H1 (cell line): ENCODE results near the gene KCNK15. TPM values are rescaled to one million over a fixed set of nuclear protein-coding genes. Genes with fewer than 3 reads are reported as not detected.

ENCODE experiments used
- CTCF ChIA-PET: fragments of 300-600 bp; sonication (Branson Sonifier 250); formaldehyde crosslinking; loops from one replicate; lab custom pipeline; 2021; ENCODE audit not compliant: partially characterized antibody; lab: Charles Lee
- POLR2A ChIA-PET: fragments of 300-600 bp; sonication (Branson Sonifier 250); formaldehyde crosslinking; loops from one replicate; lab custom pipeline; 2021; ENCODE audit warnings: inconsistent platforms; ENCODE audit not compliant: partially characterized antibody; lab: Charles Lee
- DNase-seq, 2 experiments: peaks; one replicate each; pipeline versions ENCODE4 v3.0.0 to v3.0.0-alpha.2; 2010 to 2022; ENCODE audit warnings: low spot score in 2 of 2, low read depth in 1 of 2, mixed read lengths in 1 of 2
- FAIRE-seq: peaks from 2 replicates; lab custom pipeline; 2011; peaks lifted over from hg19 to GRCh38; lab: Jason Lieb, UNC
- H2AFZ ChIP-seq: 2 replicates; pipeline ENCODE4 v1.8.1; 2012; ENCODE audit warnings: low read length, inconsistent platforms
- H2AK5ac ChIP-seq: 2 replicates; pipeline ENCODE4 v1.6.1; 2013; ENCODE audit warnings: low read depth, low read length
- H2BK120ac ChIP-seq: replicated peaks from 2 replicates; pipeline ENCODE3; 2013; ENCODE audit warnings: low read depth, low read length, inconsistent platforms
- H2BK12ac ChIP-seq: 2 replicates; pipeline ENCODE4 v1.6.1; 2013; ENCODE audit warnings: low read depth, low read length
- H2BK15ac ChIP-seq: 2 replicates; pipeline ENCODE4 v1.6.1; 2013; ENCODE audit warnings: low read length
- H2BK20ac ChIP-seq: 2 replicates; pipeline ENCODE4 v1.6.1; 2013; ENCODE audit warnings: low read length
- H2BK5ac ChIP-seq: 2 replicates; pipeline ENCODE4 v1.6.1; 2013; ENCODE audit warnings: low read depth, low read length
- H3K14ac ChIP-seq: 2 replicates; pipeline ENCODE4 v1.6.1; 2013; ENCODE audit warnings: inconsistent platforms; ENCODE audit not compliant: insufficient read length
- H3K18ac ChIP-seq: 2 replicates; pipeline ENCODE4 v1.6.1; 2013; ENCODE audit warnings: low read length; ENCODE audit errors: extremely low read depth
- H3K23ac ChIP-seq: 2 replicates; pipeline ENCODE4 v1.6.1; 2013; ENCODE audit warnings: inconsistent platforms; ENCODE audit not compliant: insufficient read length
- H3K23me2 ChIP-seq: 2 replicates; pipeline ENCODE4 v1.6.1; 2013; ENCODE audit warnings: low read depth, low read length
- H3K27ac ChIP-seq: 2 replicates; pipeline ENCODE4 v1.6.1; 2011; ENCODE audit warnings: low read depth, low read length, inconsistent platforms
- H3K27me3 ChIP-seq, 4 experiments: replicated peaks in 1 of 4; 1 replicate in 1 of 4; 2 replicates in 3 of 4; pipeline versions ENCODE4 v1.6.1 to v1.8.1; 2011 to 2013; ENCODE audit warnings: low read length in 3 of 4, mild to moderate bottlenecking in 3 of 4, inconsistent platforms in 2 of 4, mixed read lengths in 2 of 4, moderate library complexity in 1 of 4; ENCODE audit not compliant: control insufficient read depth in 3 of 4, insufficient read depth in 3 of 4; ENCODE audit errors: extremely low read depth in 1 of 4
- H3K36me3 ChIP-seq, 4 experiments: 2 replicates each; pipeline versions ENCODE4 v1.6.1 to v1.8.1; 2011 to 2013; ENCODE audit warnings: mild to moderate bottlenecking in 4 of 4, low read length in 3 of 4, moderate library complexity in 2 of 4, control low read depth in 1 of 4, inconsistent platforms in 1 of 4; ENCODE audit not compliant: insufficient read depth in 4 of 4, control insufficient read depth in 2 of 4
- H3K4ac ChIP-seq: replicated peaks from 2 replicates; pipeline ENCODE3; 2013; ENCODE audit warnings: low read length, low read depth, mixed read lengths, inconsistent platforms; ENCODE audit not compliant: insufficient read length
- H3K4me1 ChIP-seq, 4 experiments: replicated peaks in 1 of 4; 1 replicate in 1 of 4; 2 replicates in 3 of 4; pipeline versions ENCODE4 v1.6.1 to v1.8.1; 2011 to 2013; ENCODE audit warnings: low read length in 3 of 4, inconsistent platforms in 2 of 4, mixed read lengths in 1 of 4; ENCODE audit not compliant: insufficient read depth in 4 of 4, control insufficient read depth in 3 of 4
- H3K4me2 ChIP-seq, 2 experiments: 2 replicates each; pipeline versions ENCODE4 v1.6.1 to v1.8.1; 2011 to 2013; ENCODE audit warnings: low read depth in 2 of 2, low read length in 2 of 2, control low read depth in 1 of 2, inconsistent platforms in 1 of 2, mild to moderate bottlenecking in 1 of 2; ENCODE audit not compliant: insufficient read depth in 1 of 2
- H3K4me3 ChIP-seq, 4 experiments: fragments of 200-600, 300-600 bp in 1 of 4; sonication (generic), shearing (Covaris generic), sonication (Bioruptor Twin) in 1 of 4; 2 replicates each; pipeline versions ENCODE4 v1.5.1 to v1.8.1; 2011 to 2016; ENCODE audit warnings: low read length in 4 of 4, low read depth in 3 of 4, control low read depth in 2 of 4, inconsistent platforms in 2 of 4, mild to moderate bottlenecking in 2 of 4, mixed read lengths in 1 of 4, moderate library complexity in 1 of 4; ENCODE audit not compliant: insufficient read depth in 2 of 4; ENCODE audit errors: extremely low read depth in 1 of 4
- H3K56ac ChIP-seq: replicated peaks from 2 replicates; pipeline ENCODE3; 2013; ENCODE audit warnings: low read depth, mild to moderate bottlenecking, mixed read lengths, low read length, inconsistent platforms; ENCODE audit not compliant: insufficient read length
- H3K79me1 ChIP-seq: 2 replicates; pipeline ENCODE4 v1.6.1; 2013; ENCODE audit warnings: low read depth, low read length, control low read depth
- H3K79me2 ChIP-seq, 2 experiments: 2 replicates each; pipeline versions ENCODE4 v1.6.1 to v1.8.1; 2012 to 2013; ENCODE audit warnings: low read length in 2 of 2, mild to moderate bottlenecking in 2 of 2, inconsistent platforms in 1 of 2; ENCODE audit not compliant: insufficient read depth in 2 of 2, control insufficient read depth in 1 of 2
- H3K9ac ChIP-seq, 4 experiments: replicated peaks in 1 of 4; 1 replicate in 1 of 4; 2 replicates in 3 of 4; pipeline versions ENCODE4 v1.6.1 to v1.8.1; 2011 to 2013; ENCODE audit warnings: low read depth in 3 of 4, low read length in 3 of 4, control low read depth in 2 of 4, mild to moderate bottlenecking in 2 of 4, moderate library complexity in 2 of 4, inconsistent platforms in 1 of 4; ENCODE audit errors: extremely low read depth in 1 of 4
- H3K9me3 ChIP-seq, 2 experiments: 2 replicates each; pipeline versions ENCODE4 v1.6.1 to v1.8.1; 2012 to 2013; ENCODE audit warnings: mild to moderate bottlenecking in 2 of 2, moderate library complexity in 2 of 2, control low read depth in 1 of 2, inconsistent platforms in 1 of 2, low read depth in 1 of 2, low read length in 1 of 2, mixed read lengths in 1 of 2; ENCODE audit not compliant: insufficient read depth in 2 of 2
- H4K20me1 ChIP-seq, 2 experiments: replicated peaks in 1 of 2; 2 replicates each; pipeline versions ENCODE3 to v1.8.1; 2011 to 2013; ENCODE audit warnings: inconsistent platforms in 2 of 2, low read length in 2 of 2, mild to moderate bottlenecking in 1 of 2; ENCODE audit not compliant: insufficient read depth in 2 of 2, control insufficient read depth in 1 of 2
- H4K5ac ChIP-seq: 2 replicates; pipeline ENCODE4 v1.6.1; 2013; ENCODE audit warnings: low read length, low read depth, mixed read lengths, inconsistent platforms; ENCODE audit not compliant: insufficient read length
- H4K8ac ChIP-seq: 2 replicates; pipeline ENCODE4 v1.8.0; 2013; ENCODE audit warnings: mild to moderate bottlenecking, moderate library complexity, low read length, inconsistent platforms; ENCODE audit not compliant: insufficient read depth; ENCODE audit errors: extremely low read depth
- H4K91ac ChIP-seq: replicated peaks from 2 replicates; pipeline ENCODE3; 2013; ENCODE audit warnings: low read length, mixed read lengths, inconsistent platforms; ENCODE audit not compliant: insufficient read length
- ASH2L ChIP-seq: fragments of 200-600, 300-600 bp; sonication (generic); IDR thresholded peaks from one replicate; pipeline ENCODE4 v1.7.1; 2017; ENCODE audit warnings: low read length
- CBX5 ChIP-seq: fragments of 300-800, 300-1000 bp; sonication (generic); IDR thresholded peaks from 2 replicates; pipeline ENCODE4 v1.7.1; 2016; ENCODE audit warnings: antibody characterized with exemption, low read length, low read depth
- CHD2 ChIP-seq: IDR thresholded peaks from 2 replicates; pipeline ENCODE4 v1.6.1; 2012; ENCODE audit warnings: low read length, improper control_type of control experiment
- E2F6 ChIP-seq: IDR thresholded peaks from 2 replicates; pipeline ENCODE4 v1.6.1; 2012; ENCODE audit warnings: inconsistent platforms
- GABPA ChIP-seq: IDR thresholded peaks from 2 replicates; pipeline ENCODE4 v1.6.1; 2011; ENCODE audit warnings: mild to moderate bottlenecking, low read length, moderate library complexity, borderline replicate concordance; ENCODE audit not compliant: insufficient read depth
- JUN ChIP-seq: IDR thresholded peaks from 2 replicates; pipeline ENCODE4 v1.6.1; 2011; ENCODE audit warnings: low read depth, mild to moderate bottlenecking, improper control_type of control experiment, low read length
- SIRT6 ChIP-seq: IDR thresholded peaks from one replicate; pipeline ENCODE4 v1.7.1; 2012; ENCODE audit warnings: low read length, inconsistent platforms
- SP2 ChIP-seq: IDR thresholded peaks from 2 replicates; pipeline ENCODE4 v1.6.1; 2012; ENCODE audit warnings: mild to moderate bottlenecking, low read length, inconsistent platforms
- TBP ChIP-seq: IDR thresholded peaks from 2 replicates; pipeline ENCODE4 v1.6.1; 2011; ENCODE audit warnings: low read depth, low read length, improper control_type of control experiment
- TCF12 ChIP-seq: IDR thresholded peaks from 2 replicates; pipeline ENCODE4 v1.6.1; 2011; ENCODE audit warnings: low read depth, mild to moderate bottlenecking, low read length
- TEAD4 ChIP-seq: IDR thresholded peaks from 2 replicates; pipeline ENCODE4 v1.6.1; 2012; ENCODE audit warnings: low read depth, low read length, inconsistent platforms, mixed read lengths
- YY1 ChIP-seq: IDR thresholded peaks from 2 replicates; pipeline ENCODE4 v1.6.1; 2011; ENCODE audit warnings: low read depth, mild to moderate bottlenecking, low read length
- WGBS, 2 experiments: shearing (Covaris generic) in 1 of 2; methylation state at CpG; one replicate each; pipeline versions ENCODE4 v1.1.6 to v1.1.7; 2013 to 2015; ENCODE audit warnings: low lambda C conversion rate in 2 of 2, mixed read lengths in 2 of 2, inconsistent platforms in 1 of 2, low coverage in 1 of 2, missing lambda C conversion rate in 1 of 2; ENCODE audit not compliant: insufficient replicate concordance in 2 of 2, insufficient coverage in 1 of 2, insufficient read length in 1 of 2; ENCODE audit errors: extremely low coverage in 1 of 2, missing lambda C conversion rate in 1 of 2; 5-methylcytosine and 5-hydroxymethylcytosine counted together
- polyA plus RNA-seq, 7 experiments: library from polyadenylated mRNA; depleted of rRNA in 3 of 7; stranded (reverse) in 5 of 7; unstranded in 2 of 7; fragments of >200 nt in 5 of 7; fragments of 200-250 nt in 2 of 7; gene quantifications; 1 replicate in 5 of 7; 2 replicates in 1 of 7; 4 replicates in 1 of 7; pipeline versions ENCODE4 v1.2.1 to v1.2.3, GENCODE V29; 2011 to 2013; ENCODE audit warnings: missing spikeins in 2 of 7, mixed read lengths in 2 of 7
- total RNA-seq: library from RNA; stranded (reverse); fragmentation: NEBNext Ultra II Directional; extraction: Animal tissue kit (Norgen Biotek cat#: 25700); gene quantifications from 2 replicates; pipeline ENCODE4 v1.2.1, GENCODE V29; 2021

KCNK15 gene
- total and polyA plus RNA-seq, 2 of the 8 experiments (the other 6 are each of a cell fraction or from before 2014, with no cell fraction given): 0.24 to 0.33 TPM

DNA sequence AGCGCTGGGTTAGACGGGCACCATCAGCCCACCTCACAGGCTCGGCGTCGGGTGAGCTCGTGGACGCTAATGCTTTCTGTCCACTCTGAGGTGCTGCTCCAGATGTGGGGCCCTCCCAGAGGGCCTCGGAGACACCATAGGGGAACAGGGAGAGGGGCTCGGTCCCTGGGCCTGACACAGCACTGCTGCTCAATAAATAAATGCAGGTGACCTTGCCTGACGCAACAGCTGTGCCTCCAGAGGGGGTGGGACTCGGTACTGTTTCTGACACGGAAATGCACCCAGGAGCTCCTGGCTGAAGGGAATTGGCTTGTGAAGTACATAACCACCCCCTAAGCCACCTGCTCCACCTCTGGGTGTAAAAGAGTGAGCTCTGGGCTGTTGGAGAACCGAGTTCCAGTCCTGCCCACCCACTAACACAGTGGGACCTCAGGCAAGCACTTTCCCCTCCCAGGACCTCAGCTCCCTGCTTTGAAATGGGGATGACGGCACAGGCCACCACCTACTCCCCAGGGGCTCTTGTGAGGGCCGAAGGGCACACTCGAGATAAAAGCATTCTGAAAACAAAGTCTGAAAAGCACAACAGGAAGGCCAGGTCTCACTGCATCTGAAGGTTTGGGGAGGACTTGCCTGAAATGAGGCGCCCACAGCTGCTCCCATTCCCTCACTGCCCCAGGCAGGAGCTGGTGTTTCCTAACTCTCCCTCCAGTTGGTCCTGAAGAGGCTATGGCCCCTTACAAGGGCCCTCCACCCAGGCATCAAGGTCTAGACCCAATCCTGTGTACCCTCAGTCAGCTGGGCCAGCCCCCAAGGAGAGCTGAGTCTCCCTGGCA, 6.7 kb downstream of the KCNK15 start:
- H2AK5ac ChIP-seq: no peak overlapping the region
- H3K14ac ChIP-seq: no peak overlapping the region
- H2BK20ac ChIP-seq: no peak overlapping the region; the same call in 1 of the 2 replicates
- H3K27me3 ChIP-seq: no peaks in the 10 kb centered on the region
- no peak overlapping the region for H2BK15ac ChIP-seq
- ChIA-PET POLR2A (interaction anchor here (0.6 to 1.2 kb wide), 3 partner anchors 47 to 144 kb away, joined by 3 read pairs; partner anchors contain the start of gene YWHAB), CTCF (interaction anchor here (0.5 to 15.1 kb wide), 13 partner anchors 10 to 157 kb away, joined by 3 to 256 read pairs (median 4); partner anchors contain the start of genes CCN5 and PABPC1L)
- no peak overlapping the region for H3K23ac ChIP-seq
- no peak overlapping the region for H2AFZ ChIP-seq
- H3K18ac ChIP-seq: 0 out of 2 replicates have a peak overlapping the region, but pooled peaks have one; percentile 32
- H3K56ac ChIP-seq: no peak overlapping the region
- H4K5ac ChIP-seq: no peak overlapping the region
- H3K4ac ChIP-seq: no peak overlapping the region
- no peaks in the 10 kb centered on the region for H3K9me3 ChIP-seq
- peaks cover 0 to 9% (median 2%) of the 10 kb centered on the region in 4 experiments; a peak in 3 of 8 replicates for H3K36me3 ChIP-seq
- DNase-seq: no peak
- no peaks in the 10 kb centered on the region for H3K79me2 ChIP-seq
- no peaks in the 10 kb centered on the region for H4K20me1 ChIP-seq
- H3K27ac ChIP-seq: no peak overlapping the region
- H3K4me1 ChIP-seq: peaks cover 0 to 10% (median under 1%) of the 10 kb centered on the region in 4 experiments; a peak in 3 of 7 replicates
- no peak overlapping the region for H3K9ac ChIP-seq
- no peaks in the 10 kb centered on the region for H3K23me2 ChIP-seq
- H3K79me1 ChIP-seq: no peaks in the 10 kb centered on the region
- H4K91ac ChIP-seq: no peak overlapping the region
- H4K8ac ChIP-seq: no peak overlapping the region
- H2BK120ac ChIP-seq: no peak overlapping the region
- no peak overlapping the region for H2BK5ac ChIP-seq
- no peak overlapping the region for H3K4me2 ChIP-seq
- no peak overlapping the region for H3K4me3 ChIP-seq
- 86% methylated on average over 17 of the region's 17 CpGs; no CpG with 5 or more reads in 1 of the 2 experiments for WGBS, 2 experiments
- no peak overlapping the region for H2BK12ac ChIP-seq
- TF ChIP-seq TCF12 (no peak), SIRT6 (no peak), YY1 (no peak), TEAD4 (no peak), CBX5 (no peak), CHD2 (no peak), TBP (no peak), GABPA (no peak), SP2 (no peak), JUN (no peak), ASH2L (no peak), E2F6 (no peak)
- TF ChIP-seq, all 59 proteins: peak for 0
- no peak for FAIRE-seq
